A172 (cell line): ENCODE results near the gene KLC4. TPM values are rescaled to one million over a fixed set of nuclear protein-coding genes. Genes with fewer than 3 reads are reported as not detected.

Experiments used
- DNase-seq: peaks from one replicate; pipeline ENCODE4 v3.0.0-alpha.2; 2015; ENCODE audit warnings: low spot score
- total RNA-seq: library from RNA; depleted of rRNA; stranded (reverse); fragments of >200 nt; shearing (Covaris generic); gene quantifications from 2 replicates; pipeline ENCODE4 v1.2.3, GENCODE V29; 2014; rRNA removed

KLC4 gene
- total RNA-seq, 1 experiment from 2014 or later: 17.0 TPM

DNA sequence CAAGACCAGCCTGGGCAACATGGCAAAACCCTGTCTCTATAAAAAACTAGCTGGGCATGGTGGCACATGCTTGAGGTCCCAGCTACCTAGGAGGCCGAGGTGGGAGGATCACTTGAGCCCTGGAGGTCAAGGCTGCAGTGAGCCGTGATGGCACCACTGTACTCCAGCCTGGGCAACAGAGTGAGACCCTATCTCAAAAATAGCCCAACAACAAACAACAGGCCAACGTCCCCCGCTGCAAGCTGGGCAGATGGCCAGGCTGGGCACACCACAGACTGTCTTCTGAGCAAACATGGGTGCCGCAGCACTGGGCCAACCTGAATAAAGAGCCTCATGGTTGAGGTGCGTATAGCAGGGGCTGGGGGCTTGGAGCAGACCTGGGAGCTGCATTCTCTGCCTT, 65.0 kb downstream of the KLC4 start:
- DNase-seq: no peak

Other genes with a start within 250 kb of the KLC4 start
- 104 and 108 TPM in 2 replicates for gene RPL7L1, start 180.0 kb upstream of the KLC4 start, total RNA-seq
- not detected in 2 replicates for gene PTCRA, start 143.6 kb upstream of the KLC4 start, total RNA-seq
- gene CNPY3, start 130.2 kb upstream of the KLC4 start, total RNA-seq: 33.8 and 36.3 TPM in 2 replicates
- 0.24 TPM in 1 of 2 replicates, not detected in the other for gene GNMT, start 98.9 kb upstream of the KLC4 start, total RNA-seq
- 8.2 and 9.4 TPM in 2 replicates for gene PEX6, start 80.5 kb upstream of the KLC4 start, total RNA-seq
- gene PPP2R5D, start 75.1 kb upstream of the KLC4 start, total RNA-seq: 38.9 and 48.5 TPM in 2 replicates
- 134 and 144 TPM in 2 replicates for gene MEA1, start 45.7 kb upstream of the KLC4 start, total RNA-seq
- 75.3 and 90.8 TPM in 2 replicates for gene KLHDC3, start 45.4 kb upstream of the KLC4 start, total RNA-seq
- 111 and 121 TPM in 2 replicates for gene RRP36, start 38.0 kb upstream of the KLC4 start, total RNA-seq
- 22.5 and 24.7 TPM in 2 replicates for gene CUL7, start 5.8 kb upstream of the KLC4 start, total RNA-seq
- gene MRPL2, start 197 bp upstream of the KLC4 start, total RNA-seq: 29.9 and 30.7 TPM in 2 replicates
- 82.3 and 84.6 TPM in 2 replicates for gene PTK7, start 16.7 kb downstream of the KLC4 start, total RNA-seq
- 15.7 and 18.0 TPM in 2 replicates for gene SRF, start 111.6 kb downstream of the KLC4 start, total RNA-seq
- 17.5 and 19.6 TPM in 2 replicates for gene CUL9, start 122.6 kb downstream of the KLC4 start, total RNA-seq
- gene DNPH1, start 169.8 kb downstream of the KLC4 start, total RNA-seq: 120 and 173 TPM in 2 replicates
- gene TTBK1, start 183.8 kb downstream of the KLC4 start, total RNA-seq: not detected in 2 replicates
- not detected in 2 replicates for gene SLC22A7, start 238.6 kb downstream of the KLC4 start, total RNA-seq
- gene CRIP3, start 249.2 kb downstream of the KLC4 start, total RNA-seq: not detected in 2 replicates